KG1 (cell line): ENCODE data around the gene TMEM30A.

Experiments
- DNase-seq: peaks from one replicate; lab custom pipeline; 2025; lab: John Stamatoyannopoulos, UW

The TMEM30A gene

GRCh38 chr6:75291744-75292143, 7.2 kb upstream of the TMEM30A start:
- DNase-seq: no peak

DNA sequence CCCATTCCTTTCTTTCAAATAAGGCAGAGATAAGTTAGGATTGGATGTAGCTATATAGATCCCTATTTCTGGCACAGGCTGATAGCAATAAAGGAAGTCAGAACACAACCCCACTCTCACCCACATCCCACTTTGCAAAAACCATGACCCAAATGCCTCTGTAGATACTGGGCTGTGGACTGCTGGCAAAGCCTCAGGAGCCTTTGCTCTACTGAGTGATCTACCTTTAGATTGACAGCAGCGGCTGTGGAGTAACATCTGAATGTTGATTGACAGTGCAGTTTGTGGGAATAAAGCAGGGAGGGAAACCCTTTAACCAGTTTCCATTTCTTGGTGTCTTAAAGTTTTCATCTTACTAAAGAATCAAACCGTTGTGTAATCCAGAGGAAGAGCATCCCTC, 6.7 kb upstream of the TMEM30A start:
- no peak for DNase-seq

DNA sequence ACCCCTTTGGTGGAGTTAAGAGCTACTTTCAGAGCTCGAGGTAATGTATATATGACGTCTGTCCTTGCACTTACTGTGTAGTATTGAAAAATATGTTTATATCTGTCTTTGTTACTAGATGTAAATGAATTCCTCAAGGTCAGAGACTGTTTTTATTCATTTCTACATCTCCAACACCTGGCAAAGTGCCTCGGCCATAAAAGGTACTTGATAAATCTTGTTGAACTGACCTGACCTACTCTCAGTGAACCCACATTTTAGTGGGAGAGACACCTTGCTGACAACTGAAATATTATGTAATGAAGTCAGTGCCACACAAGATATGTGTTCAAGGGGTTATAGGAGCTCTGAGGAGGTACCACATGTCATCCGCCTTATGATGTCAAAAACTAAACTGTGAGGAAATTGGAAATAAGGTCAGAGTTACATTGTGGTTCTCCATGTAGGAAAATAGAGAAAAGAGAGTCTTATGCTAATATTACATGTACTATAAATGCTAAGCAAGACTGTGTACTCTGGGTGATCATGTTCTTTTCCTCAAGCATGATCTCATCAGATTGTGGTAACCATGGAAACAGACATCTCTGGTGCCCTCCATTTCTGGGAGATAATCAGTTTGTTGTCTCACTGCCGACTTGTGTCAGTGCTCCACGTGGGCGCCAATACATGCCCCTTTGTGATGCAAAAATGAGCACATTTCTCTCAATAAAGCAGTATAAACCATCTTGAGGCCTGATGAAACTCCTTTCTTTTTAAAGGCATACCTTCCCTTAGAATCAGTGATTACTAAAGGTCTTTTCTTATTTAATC, 5.7 kb upstream of the TMEM30A start:
- DNase-seq: no peak

DNA sequence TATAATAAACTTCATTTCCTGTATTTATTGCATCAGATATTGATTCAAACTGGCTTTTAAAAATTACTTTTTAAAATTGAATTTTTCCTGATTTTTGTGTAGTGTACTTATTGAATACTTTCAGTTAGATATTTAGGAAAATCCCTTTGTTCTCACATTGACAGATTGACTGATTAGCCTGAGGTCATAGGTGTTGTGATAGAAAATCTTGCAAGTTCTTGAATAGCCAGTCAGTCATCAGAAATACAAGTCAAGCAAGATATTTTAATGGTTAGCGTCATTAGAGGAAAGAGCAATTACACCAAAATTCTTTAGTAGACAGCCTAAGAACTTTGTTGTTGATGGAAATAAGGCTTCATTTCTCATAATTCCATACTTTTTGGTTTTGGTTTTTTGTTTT, 3.4 kb upstream of the TMEM30A start:
- no peak for DNase-seq

DNA sequence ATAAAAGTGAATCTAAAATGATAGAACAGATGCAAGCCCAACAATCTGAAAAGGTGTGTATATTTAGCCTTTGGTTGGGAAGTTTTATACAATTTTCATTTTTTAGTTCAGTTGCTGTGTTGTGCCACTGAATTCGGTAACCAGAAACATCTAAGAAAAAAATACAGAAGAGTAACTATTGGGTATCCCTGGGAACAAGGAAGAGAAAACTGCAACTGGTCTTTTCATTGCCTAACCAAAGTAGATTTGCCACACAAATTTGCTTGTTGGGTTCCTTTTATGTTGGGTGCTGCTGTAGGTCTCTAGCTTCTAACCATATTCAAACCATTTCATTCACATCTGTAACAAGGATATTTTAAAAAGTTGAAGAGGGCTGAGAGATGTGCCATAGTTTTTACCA, 2.8 kb upstream of the TMEM30A start:
- DNase-seq: no peak

DNA sequence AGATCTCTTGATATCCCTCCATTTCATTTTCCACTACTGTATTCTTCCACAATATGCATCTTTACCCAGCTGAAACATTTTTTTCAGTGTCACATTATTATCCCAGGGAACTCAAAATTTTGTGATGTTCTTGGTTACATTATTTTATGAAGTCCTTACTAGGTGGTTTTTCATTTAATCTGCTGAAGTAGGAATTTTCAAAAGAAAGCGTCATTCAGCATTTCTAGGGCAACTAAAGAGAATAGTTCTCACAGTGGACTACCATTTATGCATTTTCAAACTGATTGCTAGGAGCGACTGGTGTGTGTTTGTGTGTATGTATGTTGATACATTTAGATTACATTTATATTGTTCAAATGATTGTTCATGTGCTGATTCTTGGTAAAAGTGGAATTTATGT, 2.4 kb upstream of the TMEM30A start:
- DNase-seq: no peak

- no peak for DNase-seq
Measured at GRCh38 chr6:75285283-75285639, 669 bp upstream of the TMEM30A start.

- peak; percentile 78 for DNase-seq
Measured at GRCh38 chr6:75283907-75284631, 523 bp downstream of the TMEM30A start.

GRCh38 chr6:75282706-75283105, 1.9 kb downstream of the TMEM30A start:
- no peak for DNase-seq

DNA sequence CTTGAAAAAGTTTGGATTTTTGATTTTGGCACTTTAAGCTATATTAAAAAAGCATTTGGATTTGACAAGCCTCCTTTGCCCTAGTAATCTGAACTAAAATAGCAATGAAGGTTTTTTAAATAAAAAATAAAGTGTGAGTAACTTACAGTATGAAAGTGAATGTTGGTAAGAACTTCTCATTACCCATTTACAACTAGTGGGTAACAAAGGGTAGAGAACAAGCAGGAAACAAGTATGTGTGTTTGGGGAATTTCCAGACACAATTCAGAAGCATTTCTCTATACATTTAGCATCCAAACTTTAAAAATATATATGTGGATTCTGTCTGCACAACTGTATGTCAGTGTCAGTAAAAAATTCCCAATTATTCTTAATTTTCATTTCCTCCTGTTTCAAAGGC, 2.9 kb downstream of the TMEM30A start:
- no peak for DNase-seq

- no peak for DNase-seq
Measured at GRCh38 chr6:75280131-75280855, 4.3 kb downstream of the TMEM30A start.

DNA sequence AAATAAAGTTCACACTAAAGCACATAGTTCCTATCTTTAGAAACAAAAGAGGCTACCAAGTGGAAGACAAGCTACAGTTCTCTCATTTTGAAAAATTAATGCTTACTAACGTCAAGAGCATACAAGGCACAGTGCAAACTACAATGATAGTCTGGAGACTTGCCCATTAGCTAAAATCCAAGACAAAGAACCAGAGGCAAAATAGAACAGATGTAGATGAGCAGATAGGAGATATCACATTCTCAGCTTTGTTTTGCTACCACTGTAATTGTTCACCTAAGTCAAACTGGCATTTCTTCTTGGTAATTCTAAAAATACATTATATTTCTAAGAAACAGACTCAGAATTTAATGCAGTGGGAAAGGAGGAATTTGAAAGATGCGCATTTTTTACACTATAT, 5.2 kb downstream of the TMEM30A start:
- DNase-seq: no peak

DNA sequence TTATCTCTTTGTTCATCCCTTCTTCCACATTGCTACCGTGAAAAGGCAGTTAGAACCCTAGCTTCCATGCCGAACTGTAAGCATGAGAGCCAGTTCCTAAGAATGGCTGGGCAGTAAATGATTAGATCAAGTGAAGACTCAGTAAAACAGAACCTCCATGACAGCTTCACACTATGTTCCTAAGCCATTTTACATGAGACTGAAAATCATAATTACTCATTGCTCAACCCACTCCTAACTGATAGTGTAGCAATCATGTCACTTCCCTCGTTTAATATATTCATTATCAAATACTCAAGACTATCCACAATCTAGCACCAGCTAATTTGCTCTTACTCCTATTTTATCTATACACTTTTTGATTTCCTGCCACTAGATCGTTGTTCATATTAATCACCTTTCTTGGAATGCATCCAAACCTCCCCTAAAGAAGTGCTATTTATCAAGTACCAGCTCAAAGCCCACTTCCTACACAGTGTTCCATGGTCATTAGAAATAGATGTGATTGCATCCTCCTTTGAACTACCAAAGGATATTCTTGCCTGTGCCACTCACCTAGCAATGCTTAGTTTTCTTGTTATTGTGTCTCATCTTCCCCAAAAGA, 6.0 kb downstream of the TMEM30A start:
- no peak for DNase-seq

DNA sequence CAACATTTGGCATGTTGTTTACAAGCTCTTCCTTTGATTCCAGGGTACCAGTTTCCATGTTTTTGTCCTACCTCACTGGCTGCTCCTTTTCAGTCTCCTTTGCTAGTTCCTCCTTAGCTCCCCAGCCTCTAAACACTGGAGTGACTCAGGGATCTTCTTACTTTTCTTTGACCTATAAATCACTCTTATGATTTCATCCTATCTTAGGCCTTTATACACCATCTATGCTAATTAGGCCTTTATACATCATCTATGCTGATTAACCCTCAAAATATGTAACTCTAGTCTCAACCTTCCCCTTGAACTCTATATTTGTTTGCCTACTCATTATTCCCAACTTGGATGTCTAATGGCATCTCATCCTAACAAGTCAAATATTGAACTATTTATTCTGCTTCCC, 9.5 kb downstream of the TMEM30A start:
- DNase-seq: no peak

DNA sequence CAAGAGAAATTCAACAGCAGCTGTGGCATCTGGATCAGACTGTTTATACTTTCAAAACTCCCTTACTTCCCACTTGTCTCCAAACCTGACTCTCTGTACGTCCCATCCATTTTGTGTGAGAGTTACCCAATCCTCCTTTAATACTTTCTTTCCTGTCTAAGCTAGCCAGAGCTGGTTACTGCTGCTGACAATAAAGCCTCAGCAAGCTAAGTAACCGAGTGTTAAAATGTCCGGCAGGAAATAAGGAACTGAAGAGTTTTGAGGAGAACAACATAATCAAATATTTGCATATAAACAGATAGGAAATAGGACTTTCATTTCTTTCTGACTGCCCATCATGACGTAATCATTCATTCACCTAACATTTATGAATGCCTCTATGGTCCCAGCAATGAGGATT, 11.6 kb downstream of the TMEM30A start:
- no peak for DNase-seq

- DNase-seq: no peak
Measured at GRCh38 chr6:75272145-75272840, 12.3 kb downstream of the TMEM30A start.

- DNase-seq: no peak
Measured at GRCh38 chr6:75268988-75269354, 15.6 kb downstream of the TMEM30A start.

DNA sequence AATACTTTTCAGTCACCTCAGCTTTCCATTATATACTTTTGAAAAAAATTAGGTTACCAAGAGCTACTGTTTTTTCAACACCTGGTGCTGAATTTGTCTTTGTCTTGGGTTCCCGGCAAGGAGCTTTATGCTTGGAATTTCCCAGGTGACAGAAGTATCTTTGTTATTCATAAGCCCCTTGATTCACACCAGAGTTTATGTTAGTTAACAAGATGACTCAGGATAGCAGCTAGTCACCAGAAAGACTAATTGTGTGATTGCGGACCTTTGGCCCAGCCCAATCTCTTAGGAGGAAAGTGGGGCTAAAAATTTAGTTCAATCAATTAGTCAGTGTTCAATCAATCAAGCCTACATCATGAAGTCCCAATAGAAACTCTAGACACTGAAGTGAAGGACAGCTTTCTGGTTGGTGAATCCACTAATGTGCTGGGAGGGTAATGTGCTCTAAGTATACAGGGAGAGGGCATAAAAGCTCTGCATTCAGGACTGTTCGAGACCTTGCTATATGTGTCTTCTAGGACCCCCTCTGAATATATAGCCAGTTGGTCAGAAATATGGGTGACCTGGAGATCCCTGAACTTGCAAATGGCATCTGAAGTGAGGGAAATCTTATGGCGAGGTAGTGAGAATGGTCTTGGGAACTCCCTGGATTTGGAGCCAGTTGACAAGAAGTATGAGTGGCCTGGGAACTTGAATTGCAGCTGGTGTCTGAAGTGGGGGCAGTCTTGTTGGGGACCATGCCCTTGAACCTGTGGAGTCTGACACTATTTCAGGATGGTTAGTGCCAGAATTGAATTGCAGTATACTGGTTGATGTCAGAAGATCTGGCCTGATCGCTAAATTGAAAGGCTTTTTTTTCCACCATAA, 16.2 kb downstream of the TMEM30A start:
- no peak for DNase-seq

GRCh38 chr6:75267461-75267860, 17.1 kb downstream of the TMEM30A start:
- no peak for DNase-seq

- DNase-seq: no peak
Measured at GRCh38 chr6:75266716-75267291, 17.8 kb downstream of the TMEM30A start.

- DNase-seq: no peak
Measured at GRCh38 chr6:75263401-75263750, 21.2 kb downstream of the TMEM30A start.
